ENCODE measurements around the gene ZNF521.

The ZNF521 gene

GRCh38 chr18:25335676-25336075, 16.3 kb downstream of the ZNF521 start:
- DNase-seq, result no peak

- DNase-seq, result no peak
Observed at GRCh38 chr18:25335062-25335461, 16.9 kb downstream of the ZNF521 start.

- DNase-seq, result no peak
Observed at GRCh38 chr18:25334588-25334987, 17.4 kb downstream of the ZNF521 start.

GRCh38 chr18:25332002-25332401, 20.0 kb downstream of the ZNF521 start:
- DNase-seq, result no peak

GRCh38 chr18:25329783-25330182, 22.2 kb downstream of the ZNF521 start:
- peak in 2 of 4 experiments; percentile 6 to 15 for DNase-seq

- DNase-seq, result no peak
Observed at GRCh38 chr18:25327584-25327983, 24.4 kb downstream of the ZNF521 start.

- peak in 2 of 4 experiments; percentile 19 to 24 for DNase-seq
Observed at GRCh38 chr18:25326361-25326952, 25.5 kb downstream of the ZNF521 start.

- DNase-seq, result no peak
Observed at GRCh38 chr18:25322806-25323205, 29.2 kb downstream of the ZNF521 start.

- DNase-seq, result no peak
Observed at GRCh38 chr18:25316381-25317018, 35.5 kb downstream of the ZNF521 start.

- no peak for DNase-seq
Observed at GRCh38 chr18:25314838-25315190, 37.2 kb downstream of the ZNF521 start.

GRCh38 chr18:25314151-25314837, 37.7 kb downstream of the ZNF521 start:
- no peak for DNase-seq

GRCh38 chr18:25313268-25313667, 38.7 kb downstream of the ZNF521 start:
- no peak for DNase-seq

- peak; percentile 11 to 47 (median 32) for DNase-seq
Observed at GRCh38 chr18:25310045-25310444, 41.9 kb downstream of the ZNF521 start.

GRCh38 chr18:25308381-25308780, 43.6 kb downstream of the ZNF521 start:
- no peak for DNase-seq

GRCh38 chr18:25307192-25307591, 44.8 kb downstream of the ZNF521 start:
- DNase-seq, result no peak

- no peak for DNase-seq
Observed at GRCh38 chr18:25306671-25307070, 45.3 kb downstream of the ZNF521 start.

- DNase-seq, result no peak
Observed at GRCh38 chr18:25305584-25305983, 46.4 kb downstream of the ZNF521 start.

- no peak for DNase-seq
Observed at GRCh38 chr18:25300492-25300891, 51.5 kb downstream of the ZNF521 start.

- peak; percentile 42 to 77 (median 50) for DNase-seq
Observed at GRCh38 chr18:25299426-25300300, 52.3 kb downstream of the ZNF521 start.

- peak; percentile 47 to 76 (median 56) for DNase-seq
Observed at GRCh38 chr18:25298853-25299274, 53.1 kb downstream of the ZNF521 start.

GRCh38 chr18:25295624-25296138, 56.3 kb downstream of the ZNF521 start:
- DNase-seq, result no peak

- no peak for DNase-seq
Observed at GRCh38 chr18:25291150-25291549, 60.8 kb downstream of the ZNF521 start.
